Activated CD8-positive, alpha-beta memory T cell treated with anti-CD3 and anti-CD28 coated beads for 36 hours (primary cell): ENCODE measurements around the gene MYH7B. TPM values are rescaled to one million over a fixed set of nuclear protein-coding genes. Genes with fewer than 3 reads are reported as not detected.

Experiments used
- CTCF ChIA-PET: fragments of 350-600 bp; sonication (Branson Sonifier 250); formaldehyde crosslinking; loops from one replicate; lab custom pipeline; 2021; ENCODE audit warnings: antibody characterized with exemption; lab: Charles Lee
- POLR2A ChIA-PET: fragments of 350-600 bp; sonication (Branson Sonifier 250); formaldehyde crosslinking; loops from one replicate; lab custom pipeline; 2021; ENCODE audit warnings: antibody characterized with exemption; lab: Charles Lee
- total RNA-seq, 2 experiments: library from RNA; stranded (reverse); gene quantifications; one replicate each; pipeline ENCODE4 v1.2.3, GENCODE V29; 2021

The MYH7B gene
- total RNA-seq, 2 experiments from 2014 or later: 0.17 to 0.19 TPM

DNA sequence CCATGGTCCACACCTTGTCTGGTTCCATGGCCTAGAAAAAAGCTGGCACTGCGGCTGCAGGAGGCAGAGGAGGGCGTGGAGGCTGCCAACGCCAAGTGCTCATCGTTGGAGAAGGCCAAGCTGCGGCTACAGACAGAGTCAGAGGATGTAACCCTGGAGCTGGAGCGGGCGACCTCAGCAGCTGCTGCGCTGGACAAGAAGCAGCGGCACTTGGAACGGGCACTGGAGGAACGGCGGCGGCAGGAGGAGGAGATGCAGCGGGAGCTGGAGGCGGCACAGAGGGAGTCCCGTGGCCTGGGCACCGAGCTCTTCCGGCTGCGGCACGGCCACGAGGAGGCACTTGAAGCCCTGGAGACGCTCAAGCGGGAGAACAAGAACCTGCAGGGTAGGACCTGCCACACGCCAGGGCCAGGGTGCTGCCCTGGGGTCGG is 43.4 kb downstream of the MYH7B start:
- POLR2A ChIA-PET: interaction anchor here (0.9 kb wide), 1 partner anchor 129 kb away, joined by 3 read pairs; no protein-coding TSS in a partner anchor
- CTCF ChIA-PET: no interaction called here

DNA sequence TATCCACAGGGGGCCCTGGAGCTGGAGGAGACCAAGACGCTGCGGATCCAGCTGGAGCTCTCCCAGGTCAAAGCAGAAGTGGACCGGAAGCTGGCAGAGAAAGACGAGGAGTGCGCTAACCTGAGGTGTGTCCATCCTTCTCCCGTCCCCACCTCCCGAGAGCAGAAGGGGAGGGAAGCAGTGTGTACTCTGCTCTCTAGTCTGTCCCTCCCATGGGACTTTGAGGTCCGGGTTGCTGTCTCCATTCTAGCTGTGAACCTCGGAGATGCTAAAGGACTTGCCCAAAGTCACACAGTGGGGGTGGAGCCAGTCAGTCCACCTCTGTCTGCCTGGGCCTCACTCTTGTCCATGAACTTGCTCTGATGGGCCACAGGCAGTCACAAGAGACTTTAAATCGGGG is 44.1 kb downstream of the MYH7B start:
- ChIA-PET POLR2A (interaction anchor here (0.9 kb wide), 1 partner anchor 166 kb away, joined by 3 read pairs; no protein-coding TSS in a partner anchor), CTCF (interaction anchor here (1.7 to 2.7 kb wide), 2 partner anchors 124 to 126 kb away, joined by 3 to 8 read pairs; partner anchors contain the start of genes ACSS2 and GGT7)

- POLR2A ChIA-PET: interaction anchor here (0.9 kb wide), 1 partner anchor 166 kb away, joined by 3 read pairs; no protein-coding TSS in a partner anchor
- CTCF ChIA-PET: interaction anchor here (1.7 to 2.7 kb wide), 2 partner anchors 124 to 127 kb away, joined by 3 to 8 read pairs; partner anchors contain the start of genes ACSS2 and GGT7
These were observed 44.7 kb downstream of the MYH7B start for GRCh38 chr20:35000311-35000921.

GRCh38 chr20:35000922-35001595 is 45.4 kb downstream of the MYH7B start:
- POLR2A ChIA-PET: no interaction called here
- CTCF ChIA-PET: interaction anchor here (1.7 to 2.7 kb wide), 2 partner anchors 125 to 127 kb away, joined by 3 to 8 read pairs; partner anchors contain the start of genes ACSS2 and GGT7

DNA sequence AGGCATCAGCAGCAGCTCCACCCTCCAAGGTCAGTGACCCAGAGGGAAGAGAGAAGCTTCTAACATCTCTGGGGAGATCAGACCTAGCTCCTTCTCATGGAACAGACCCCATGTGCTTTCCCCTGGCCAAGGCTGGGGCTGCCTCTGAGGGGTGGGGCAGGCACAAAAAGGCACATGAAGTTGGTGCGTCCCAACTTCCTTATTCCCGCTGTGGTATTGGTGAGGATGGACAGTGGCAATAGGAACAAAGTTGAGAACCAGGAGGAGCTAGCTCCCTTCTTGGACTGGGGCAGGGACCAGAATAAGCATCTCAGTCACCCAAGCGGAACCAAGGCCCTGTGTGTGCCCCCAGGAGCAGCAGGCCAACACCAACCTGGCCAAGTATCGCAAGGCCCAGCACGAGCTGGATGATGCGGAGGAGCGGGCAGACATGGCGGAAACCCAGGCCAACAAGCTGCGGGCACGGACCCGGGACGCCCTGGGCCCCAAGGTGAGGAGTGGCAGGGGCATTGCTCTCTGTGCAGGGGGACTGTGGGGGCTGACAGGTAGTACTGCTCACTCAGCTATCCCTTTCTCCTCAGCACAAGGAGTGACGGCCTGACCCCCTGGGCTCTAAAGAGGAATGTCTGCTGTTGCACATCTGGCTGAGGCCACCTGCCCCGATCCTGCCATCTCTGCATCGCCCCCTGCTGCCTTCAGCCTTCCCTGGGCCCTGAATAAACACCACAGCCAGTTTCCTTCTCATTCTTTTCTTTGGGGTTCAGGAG is 46.1 kb downstream of the MYH7B start:
- POLR2A ChIA-PET: no interaction called here
- CTCF ChIA-PET: interaction anchor here (1.7 to 2.7 kb wide), 2 partner anchors 126 to 128 kb away, joined by 3 to 8 read pairs; partner anchors contain the start of genes ACSS2 and GGT7

DNA sequence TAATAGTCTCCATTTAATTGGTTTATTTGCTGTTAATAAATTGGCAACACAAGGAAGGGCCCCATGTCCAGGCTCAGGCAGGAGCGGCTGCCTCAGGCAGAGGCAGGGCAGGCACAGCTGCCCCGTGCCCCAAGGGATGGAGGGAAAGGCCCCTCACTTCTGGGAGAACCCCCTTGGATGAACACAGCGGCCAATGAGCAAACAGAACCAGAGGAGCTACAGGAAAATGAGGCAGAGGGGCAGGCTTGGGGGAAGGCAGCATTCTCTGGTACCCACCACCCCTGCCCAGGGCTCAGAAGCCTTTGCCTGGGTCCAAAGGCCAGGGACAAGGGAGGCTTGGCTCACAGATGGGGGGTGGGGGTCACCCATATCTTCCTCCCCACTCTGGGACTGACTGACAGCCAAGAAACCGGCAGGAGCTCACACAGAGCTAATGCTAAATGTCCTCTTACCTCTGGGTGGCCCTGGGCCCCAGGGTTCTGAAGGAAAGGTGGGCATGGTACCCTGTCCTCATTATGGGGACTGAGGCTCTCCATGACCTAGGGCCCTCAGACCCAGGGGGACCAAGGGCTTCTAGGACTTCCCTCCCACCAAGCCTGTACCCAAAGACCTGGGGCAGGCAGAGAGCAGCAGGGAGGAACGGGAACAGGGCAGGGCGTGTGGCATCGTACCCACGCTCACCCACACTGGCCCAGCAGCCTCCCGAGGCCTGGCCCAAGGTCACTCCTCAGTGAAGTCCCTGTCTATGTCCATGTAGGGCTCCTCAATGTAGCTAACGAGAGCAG is 47.0 kb downstream of the MYH7B start:
- POLR2A ChIA-PET: no interaction called here
- CTCF ChIA-PET: interaction anchor here (0.5 to 2.7 kb wide), 2 partner anchors 12 to 129 kb away, joined by 3 to 8 read pairs; partner anchors contain the start of gene GGT7

- POLR2A ChIA-PET: no interaction called here
- CTCF ChIA-PET: interaction anchor here (0.5 kb wide), 1 partner anchor 12 kb away, joined by 3 read pairs; no protein-coding TSS in a partner anchor
These were observed 47.8 kb downstream of the MYH7B start for GRCh38 chr20:35003211-35004031.

GRCh38 chr20:35004051-35004725 is 48.5 kb downstream of the MYH7B start:
- ChIA-PET CTCF (no interaction called here), POLR2A (no interaction called here)

DNA sequence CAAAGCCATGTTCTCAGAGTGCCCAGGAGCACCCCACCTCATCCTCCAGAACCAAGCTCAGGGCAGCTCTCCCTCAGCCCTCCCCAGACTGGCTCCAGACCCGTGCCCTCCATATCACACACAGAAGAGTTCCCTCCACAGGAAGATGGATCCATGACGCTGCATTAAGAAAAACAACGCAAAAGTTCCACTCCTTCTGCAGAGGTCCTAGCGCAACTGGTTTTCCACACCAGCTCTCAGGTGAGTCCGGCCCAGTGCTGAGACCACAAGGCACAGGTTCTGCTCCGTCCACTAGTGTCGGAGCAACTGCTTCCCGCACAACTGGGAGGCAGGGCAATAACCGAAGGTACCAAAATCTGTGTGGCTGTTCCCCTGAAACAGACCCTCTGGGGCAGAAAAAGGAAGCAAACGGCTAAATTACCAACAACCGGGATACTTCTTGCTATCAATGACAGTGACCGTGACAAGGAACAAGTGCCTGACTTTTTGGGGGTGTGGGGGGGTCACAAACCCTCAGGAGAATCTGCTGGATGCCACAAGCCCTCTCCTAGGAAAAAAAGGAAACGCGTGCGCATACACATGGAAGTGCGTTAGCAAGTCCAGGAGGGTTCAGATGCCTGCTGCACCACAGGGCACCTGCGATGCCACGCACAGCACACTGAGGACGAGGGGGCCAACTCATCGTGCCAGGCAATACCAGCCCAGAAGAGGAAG is 49.2 kb downstream of the MYH7B start:
- ChIA-PET POLR2A (no interaction called here), CTCF (no interaction called here)

Other genes with a start within 250 kb of the MYH7B start
- 10 to 100 TPM; 19.4 to 21.9 TPM for gene NCOA6, start 130.2 kb upstream of the MYH7B start, total RNA-seq
- 10 to 100 TPM in 1 of 2 experiments, 1 to 10 TPM in 1; 7.3 to 10.1 TPM for gene GGT7, start 83.0 kb upstream of the MYH7B start, total RNA-seq
- 1 to 10 TPM; 7.4 to 8.5 TPM for gene ACSS2, start 79.3 kb upstream of the MYH7B start, total RNA-seq
- 10 to 100 TPM; 62.8 to 65.6 TPM for gene GSS, start 62 bp upstream of the MYH7B start, total RNA-seq
- 10 to 100 TPM; 48.2 to 49.1 TPM for gene TRPC4AP, start 136.9 kb downstream of the MYH7B start, total RNA-seq
- gene EDEM2, start 191.5 kb downstream of the MYH7B start, total RNA-seq: 10 to 100 TPM; 18.8 to 19.0 TPM
- gene PROCR, start 216.2 kb downstream of the MYH7B start, total RNA-seq: 1 to 10 TPM; 3.5 to 3.8 TPM